NCI-H187 treated with DMSO at 0.1 percent for 48 hours (cell line): ENCODE results near the gene WT1.

Experiments
- DNase-seq: peaks from one replicate; lab custom pipeline; 2025; lab: John Stamatoyannopoulos, UW

Gene WT1

GRCh38 chr11:32421992-32422391, 13.3 kb downstream of the WT1 start:
- no peak for DNase-seq

- no peak for DNase-seq
These were observed 14.1 kb downstream of the WT1 start for GRCh38 chr11:32420937-32421901.

- DNase-seq, result no peak
These were observed 15.2 kb downstream of the WT1 start for GRCh38 chr11:32420139-32420538.

GRCh38 chr11:32418836-32419235, 16.5 kb downstream of the WT1 start:
- DNase-seq, result no peak

GRCh38 chr11:32417806-32418205, 17.5 kb downstream of the WT1 start:
- no peak for DNase-seq

- DNase-seq, result no peak
These were observed 19.0 kb downstream of the WT1 start for GRCh38 chr11:32416301-32416700.

GRCh38 chr11:32414925-32415324, 20.4 kb downstream of the WT1 start:
- no peak for DNase-seq

GRCh38 chr11:32411942-32412615, 23.3 kb downstream of the WT1 start:
- DNase-seq, result no peak

- DNase-seq, result no peak
These were observed 29.7 kb downstream of the WT1 start for GRCh38 chr11:32405592-32405991.

- DNase-seq, result no peak
These were observed 32.5 kb downstream of the WT1 start for GRCh38 chr11:32402836-32403235.

- DNase-seq, result no peak
These were observed 34.5 kb downstream of the WT1 start for GRCh38 chr11:32400670-32401369.

- no peak for DNase-seq
These were observed 35.1 kb downstream of the WT1 start for GRCh38 chr11:32400196-32400595.

GRCh38 chr11:32396991-32397390, 38.3 kb downstream of the WT1 start:
- no peak for DNase-seq

GRCh38 chr11:32396331-32396730, 39.0 kb downstream of the WT1 start:
- DNase-seq, result peak; percentile 95

- DNase-seq, result no peak
These were observed 40.2 kb downstream of the WT1 start for GRCh38 chr11:32395127-32395526.

- DNase-seq, result no peak
These were observed 42.5 kb downstream of the WT1 start for GRCh38 chr11:32392840-32393239.

GRCh38 chr11:32391956-32392553, 43.3 kb downstream of the WT1 start:
- DNase-seq, result no peak

GRCh38 chr11:32391479-32391878, 43.9 kb downstream of the WT1 start:
- DNase-seq, result no peak

- DNase-seq, result no peak
These were observed 44.6 kb downstream of the WT1 start for GRCh38 chr11:32390712-32391111.

- DNase-seq, result no peak
These were observed 46.2 kb downstream of the WT1 start for GRCh38 chr11:32388871-32389770.

GRCh38 chr11:32388365-32388764, 47.0 kb downstream of the WT1 start:
- DNase-seq, result no peak
